GDM1 (cell line): Measurements from ENCODE around the gene PHF10.
"Not testable (repeated sequence)": the region's sequence is repeated elsewhere in the genome, so short reads cannot be mapped to it uniquely, and the experiment has no call there.

Experiments
- DNase-seq: peaks from one replicate; lab custom pipeline; 2025; lab: John Stamatoyannopoulos, UW

The PHF10 gene

GRCh38 chr6:169724494-169725124 is at the start of gene PHF10:
Gene PHF10 (minus strand): TSS chr6:169724500. CDS start chr6:169723931, 569 bp downstream.
- DNase-seq, result peak; percentile 57

GRCh38 chr6:169766921-169767736 is 42.8 kb upstream of the PHF10 start:
- no peak for DNase-seq

- DNase-seq, result no peak
Observed at GRCh38 chr6:169766232-169766631, 41.9 kb upstream of the PHF10 start.

- not testable (repeated sequence) for DNase-seq
Observed at GRCh38 chr6:169765789-169766188, 41.5 kb upstream of the PHF10 start.

- DNase-seq, result no peak
Observed at GRCh38 chr6:169763881-169764280, 39.6 kb upstream of the PHF10 start.

- no peak for DNase-seq
Observed at GRCh38 chr6:169763308-169763707, 39.0 kb upstream of the PHF10 start.

GRCh38 chr6:169755162-169755561 is 30.9 kb upstream of the PHF10 start:
- DNase-seq, result no peak

- DNase-seq, result peak; percentile 26
Observed at GRCh38 chr6:169752074-169752623, 27.8 kb upstream of the PHF10 start.

GRCh38 chr6:169751242-169752073 is 27.2 kb upstream of the PHF10 start, which contains the start of the genes DYNLT2 and ERMARD:
Gene DYNLT2 (minus strand): TSS chr6:169751572. CDS start chr6:169751458, 114 bp downstream.
Gene ERMARD (plus strand): TSS chr6:169751622. CDS start chr6:169751658, 36 bp downstream.
- DNase-seq, result peak; percentile 87

GRCh38 chr6:169746556-169746955 is 22.3 kb upstream of the PHF10 start:
- DNase-seq, result no peak

GRCh38 chr6:169745405-169745804 is 21.1 kb upstream of the PHF10 start:
- DNase-seq, result no peak

- DNase-seq, result no peak
Observed at GRCh38 chr6:169741344-169741743, 17.0 kb upstream of the PHF10 start.

- no peak for DNase-seq
Observed at GRCh38 chr6:169738976-169739529, 14.8 kb upstream of the PHF10 start.

GRCh38 chr6:169738204-169738975 is 14.1 kb upstream of the PHF10 start:
- no peak for DNase-seq

- DNase-seq, result no peak
Observed at GRCh38 chr6:169729961-169730360, 5.7 kb upstream of the PHF10 start.

- no peak for DNase-seq
Observed at GRCh38 chr6:169726963-169727362, 2.7 kb upstream of the PHF10 start.

- no peak for DNase-seq
Observed at GRCh38 chr6:169726049-169726400, 1.7 kb upstream of the PHF10 start.

GRCh38 chr6:169725125-169726048 is 1.1 kb upstream of the PHF10 start:
- DNase-seq, result no peak

GRCh38 chr6:169723991-169724493 is 258 bp downstream of the PHF10 start:
- DNase-seq, result peak; percentile 13
